HK-2 (cell line): ENCODE results near the gene COL6A1.

ENCODE experiments used
- DNase-seq: peaks from one replicate; pipeline ENCODE4 v3.0.0-alpha.2; 2018; ENCODE audit not compliant: unreplicated experiment

Gene COL6A1

GRCh38 chr21:45982758-45983648, 1.4 kb downstream of the COL6A1 start:
- no peak for DNase-seq

- DNase-seq, result no peak
Observed at GRCh38 chr21:45983649-45983965, 2.0 kb downstream of the COL6A1 start.

- DNase-seq, result no peak
Observed at GRCh38 chr21:45983981-45984551, 2.5 kb downstream of the COL6A1 start.

- DNase-seq, result no peak
Observed at GRCh38 chr21:45984584-45985095, 3.1 kb downstream of the COL6A1 start.

GRCh38 chr21:45985471-45986315, 4.1 kb downstream of the COL6A1 start:
- no peak for DNase-seq

GRCh38 chr21:45986316-45987051, 4.9 kb downstream of the COL6A1 start:
- DNase-seq, result no peak

GRCh38 chr21:45987121-45987711, 5.6 kb downstream of the COL6A1 start:
- no peak for DNase-seq

- DNase-seq, result no peak
Observed at GRCh38 chr21:45988366-45989347, 7.1 kb downstream of the COL6A1 start.

- DNase-seq, result no peak
Observed at GRCh38 chr21:45989355-45990048, 7.9 kb downstream of the COL6A1 start.

- no peak for DNase-seq
Observed at GRCh38 chr21:45990049-45990711, 8.6 kb downstream of the COL6A1 start.

- DNase-seq, result no peak
Observed at GRCh38 chr21:45990741-45991605, 9.4 kb downstream of the COL6A1 start.

GRCh38 chr21:45991606-45992300, 10.2 kb downstream of the COL6A1 start:
- no peak for DNase-seq

- no peak for DNase-seq
Observed at GRCh38 chr21:45992301-45993209, 11.0 kb downstream of the COL6A1 start.

- DNase-seq, result no peak
Observed at GRCh38 chr21:45993210-45994085, 11.9 kb downstream of the COL6A1 start.

GRCh38 chr21:45994086-45994661, 12.6 kb downstream of the COL6A1 start:
- no peak for DNase-seq
